Transverse colon (tissue), 4 donors: ENCODE results near the gene SMC2.

Experiments
- EP300 ChIP-seq: sonication (generic); formaldehyde crosslinking; IDR thresholded peaks from one replicate; pipeline ENCODE4 v1.6.1; 2017; ENCODE audit warnings: antibody characterized with exemption, low read depth
- POLR2A ChIP-seq: fragments of 450-650 bp; IDR thresholded peaks from one replicate; pipeline ENCODE4 v1.6.1; 2016; ENCODE audit warnings: antibody characterized with exemption, mild to moderate bottlenecking, moderate library complexity
- POLR2AphosphoS5 ChIP-seq, 3 donors: sonication (generic); formaldehyde crosslinking; IDR thresholded peaks; one replicate each; pipeline ENCODE4 v1.6.1; 2016; ENCODE audit warnings: antibody characterized with exemption in 3 of 3
- TF ChIP-seq, protein P1 (sequence below), 5 experiments: fragments of 200-600 bp in 3 of 5; fragments of 450-650 bp in 2 of 5; sonication (generic) in 3 of 5; IDR thresholded peaks; 1 replicate in 2 of 5; 2 replicates in 3 of 5; pipeline ENCODE4 v1.5.1; 2016 to 2017; ENCODE audit warnings: antibody characterized with exemption in 5 of 5, inconsistent platforms in 3 of 5, mild to moderate bottlenecking in 2 of 5, moderate library complexity in 1 of 5

DNA sequence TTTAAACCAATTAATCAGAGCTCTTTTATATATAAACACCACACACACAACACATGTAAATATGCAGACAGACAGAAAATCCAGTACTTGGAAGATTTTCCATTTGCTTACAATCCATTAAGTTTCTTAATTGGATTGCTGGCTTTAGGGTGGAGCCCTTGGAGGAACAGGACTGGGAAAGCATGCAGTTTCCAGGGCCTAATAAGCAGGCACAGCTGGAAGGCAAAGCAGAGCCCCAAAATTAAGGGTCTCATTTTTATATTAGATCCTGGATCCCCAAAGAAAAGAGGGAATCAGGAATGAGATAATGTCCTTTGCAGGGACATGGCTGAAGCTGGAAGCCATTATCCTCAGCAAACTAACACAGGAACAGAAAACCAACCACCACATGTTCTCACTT lies 13.1 kb upstream of the SMC2 start:
- TF ChIP-seq, protein P1, sequence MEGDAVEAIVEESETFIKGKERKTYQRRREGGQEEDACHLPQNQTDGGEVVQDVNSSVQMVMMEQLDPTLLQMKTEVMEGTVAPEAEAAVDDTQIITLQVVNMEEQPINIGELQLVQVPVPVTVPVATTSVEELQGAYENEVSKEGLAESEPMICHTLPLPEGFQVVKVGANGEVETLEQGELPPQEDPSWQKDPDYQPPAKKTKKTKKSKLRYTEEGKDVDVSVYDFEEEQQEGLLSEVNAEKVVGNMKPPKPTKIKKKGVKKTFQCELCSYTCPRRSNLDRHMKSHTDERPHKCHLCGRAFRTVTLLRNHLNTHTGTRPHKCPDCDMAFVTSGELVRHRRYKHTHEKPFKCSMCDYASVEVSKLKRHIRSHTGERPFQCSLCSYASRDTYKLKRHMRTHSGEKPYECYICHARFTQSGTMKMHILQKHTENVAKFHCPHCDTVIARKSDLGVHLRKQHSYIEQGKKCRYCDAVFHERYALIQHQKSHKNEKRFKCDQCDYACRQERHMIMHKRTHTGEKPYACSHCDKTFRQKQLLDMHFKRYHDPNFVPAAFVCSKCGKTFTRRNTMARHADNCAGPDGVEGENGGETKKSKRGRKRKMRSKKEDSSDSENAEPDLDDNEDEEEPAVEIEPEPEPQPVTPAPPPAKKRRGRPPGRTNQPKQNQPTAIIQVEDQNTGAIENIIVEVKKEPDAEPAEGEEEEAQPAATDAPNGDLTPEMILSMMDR (IDR thresholded peaks at IDR 0.05) = no peak
- TF ChIP-seq POLR2AphosphoS5 (IDR thresholded peaks at IDR 0.05) (no peak), POLR2A (no peak), EP300 (no peak)
